GM18873 (cell line): ENCODE measurements around the gene ZNF784.

Experiments
- ATAC-seq: cut with Tn5 transposase; IDR thresholded peaks from one replicate; pipeline ENCODE4 v1.9.1; 2021; ENCODE audit warnings: mild to moderate bottlenecking, moderate library complexity, moderate number of reproducible peaks; ENCODE audit not compliant: unreplicated experiment, low FRiP score

Gene ZNF784

GRCh38 chr19:55624109-55625003, at the start of gene ZNF784:
Gene ZNF784, minus strand, starts transcription at chr19:55624566. Its CDS starts 5 bp downstream, at chr19:55624561.
- ATAC-seq = no peak

- ATAC-seq = no peak
Observed at GRCh38 chr19:55673889-55674288, 49.5 kb upstream of the ZNF784 start.

- no peak for ATAC-seq
Observed at GRCh38 chr19:55673465-55673864, 49.1 kb upstream of the ZNF784 start.

GRCh38 chr19:55672418-55672817, 48.1 kb upstream of the ZNF784 start:
- ATAC-seq = no peak

GRCh38 chr19:55671054-55671378, 46.6 kb upstream of the ZNF784 start:
- ATAC-seq = no peak

- ATAC-seq = no peak
Observed at GRCh38 chr19:55670280-55671053, 46.1 kb upstream of the ZNF784 start.

- no peak for ATAC-seq
Observed at GRCh38 chr19:55669418-55670279, 45.3 kb upstream of the ZNF784 start.

GRCh38 chr19:55668603-55669348, 44.4 kb upstream of the ZNF784 start:
- ATAC-seq = no peak

GRCh38 chr19:55667958-55668357, 43.6 kb upstream of the ZNF784 start:
- no peak for ATAC-seq

- no peak for ATAC-seq
Observed at GRCh38 chr19:55667511-55667910, 43.1 kb upstream of the ZNF784 start.

GRCh38 chr19:55667006-55667381, 42.6 kb upstream of the ZNF784 start:
- no peak for ATAC-seq

GRCh38 chr19:55666343-55667005, 42.1 kb upstream of the ZNF784 start:
- no peak for ATAC-seq

- ATAC-seq = no peak
Observed at GRCh38 chr19:55663846-55664536, 39.6 kb upstream of the ZNF784 start.

GRCh38 chr19:55661826-55662225, 37.5 kb upstream of the ZNF784 start:
- no peak for ATAC-seq

GRCh38 chr19:55660991-55661390, 36.6 kb upstream of the ZNF784 start:
- ATAC-seq = no peak

GRCh38 chr19:55660404-55660803, 36.0 kb upstream of the ZNF784 start:
- no peak for ATAC-seq

- no peak for ATAC-seq
Observed at GRCh38 chr19:55659822-55660221, 35.5 kb upstream of the ZNF784 start.

GRCh38 chr19:55658846-55659459, 34.6 kb upstream of the ZNF784 start:
- ATAC-seq = no peak
